ENCODE data around the gene RELCH. TPM values are rescaled to one million over a fixed set of nuclear protein-coding genes. Genes with fewer than 3 reads are reported as not detected.

Gene RELCH
- total and polyA plus RNA-seq, 10 of the 15 experiments (the other 5 are each of a cell fraction or from before 2014, with no cell fraction given), result 3.1 to 23.6 (median 14.5) TPM

- TF ChIP-seq ATF2 (IDR thresholded peaks at IDR 0.05; ENCODE audit: low read length), result no peak
- no peak for TF ChIP-seq PML (IDR thresholded peaks at IDR 0.05; ENCODE audit: low read length)
- no peak for TF ChIP-seq POU2F2 (IDR thresholded peaks at IDR 0.05; ENCODE audit: borderline replicate concordance, low read depth, low read length)
- TF ChIP-seq PRDM15 (CRISPR knock-in tag; IDR thresholded peaks at IDR 0.05), result no peak
These were observed 71.6 kb downstream of the RELCH start (continued) for GRCh38 chr18:62258616-62259015.

GRCh38 chr18:62262061-62262460, 75.0 kb downstream of the RELCH start:
- no TSS peak for BruUV-seq (replicated peaks)
- no peak for TF ChIP-seq GABPA (IDR thresholded peaks at IDR 0.05; ENCODE audit: low read depth)
- no peak for TF ChIP-seq MYB (IDR thresholded peaks at IDR 0.05; ENCODE audit: borderline replicate concordance, low read depth, low read length)
- TF ChIP-seq BHLHE40 (IDR thresholded peaks at IDR 0.05; ENCODE audit: borderline replicate concordance in 1 of 2, low read depth in 2 of 2, low read length in 1 of 2), result no peak
- no peak for TF ChIP-seq CBX5 (IDR thresholded peaks at IDR 0.05; ENCODE audit: low read depth)
- no peak for TF ChIP-seq GATAD2B (conservative IDR thresholded peaks at IDR 0.05; ENCODE audit: low read depth)
- TF ChIP-seq PKNOX1 (IDR thresholded peaks at IDR 0.05), result no peak
- TF ChIP-seq EZH2 (IDR thresholded peaks at IDR 0.05; ENCODE audit: borderline replicate concordance, control insufficient read depth, low read depth, low read length), result no peak
- no peak for TF ChIP-seq CBX3 (IDR thresholded peaks at IDR 0.05; ENCODE audit: borderline replicate concordance, low read depth)
- no peak for TF ChIP-seq NFYB (IDR thresholded peaks at IDR 0.05; ENCODE audit: insufficient read depth, low read depth, low read length)
- TF ChIP-seq POLR2AphosphoS5 (IDR thresholded peaks at IDR 0.05; ENCODE audit: low read length), result no peak
- TF ChIP-seq BCL3 (IDR thresholded peaks at IDR 0.05; ENCODE audit: borderline replicate concordance, insufficient read depth, low read depth, low read length, poor library complexity, severe bottlenecking), result no peak

More at GRCh38 chr18:62262061-62262460, 75.0 kb downstream of the RELCH start:
- POLR2A ChIA-PET, result interaction anchor here (0.6 kb wide), 1 partner anchor 276 kb away, joined by 3 read pairs; no protein-coding TSS in a partner anchor
- no peak overlapping the region for H2AFZ ChIP-seq (ENCODE audit: control insufficient read depth, low read depth, low read length)
- no peak for ATAC-seq
- no peak overlapping the region for H3K27ac ChIP-seq (ENCODE audit: control insufficient read depth, insufficient read depth)
- no peaks in the 10 kb centered on the region for H4K20me1 ChIP-seq (ENCODE audit: control insufficient read depth, insufficient read depth)
- H3K4me2 ChIP-seq (ENCODE audit: control insufficient read depth, insufficient read depth), result no peak overlapping the region
- DNase-seq (ENCODE audit: low read depth, low spot score), result no peak
- CTCF ChIA-PET, result interaction anchor here (0.7 to 5.6 kb wide), 7 partner anchors 12 to 164 kb away, joined by 3 to 39 read pairs (median 4); no protein-coding TSS in a partner anchor
- no peaks in the 10 kb centered on the region for H3K9me3 ChIP-seq (replicated peaks; ENCODE audit: control insufficient read depth, insufficient read depth, low read length)
- no peak for FAIRE-seq
- SMC1A ChIA-PET (ENCODE audit: uncharacterized antibody, unreplicated experiment), result interaction anchor here (1.3 to 2.2 kb wide), 3 partner anchors 10 to 76 kb away, joined by 3 to 9 read pairs (median 5); no protein-coding TSS in a partner anchor
- in situ Hi-C loops (cut with MboI), result no loop called here
- no peaks in the 10 kb centered on the region for H3K4me1 ChIP-seq (ENCODE audit: control insufficient read depth, insufficient read depth, low read length)
- H3K27me3 ChIP-seq (replicated peaks in 1 of 2; ENCODE audit: control insufficient read depth in 2 of 2, insufficient read depth in 2 of 2, low read length in 1 of 2), result no peaks in the 10 kb centered on the region
- WGBS (ENCODE audit: insufficient coverage, insufficient replicate concordance, low lambda C conversion rate, missing lambda C conversion rate), result 92% methylated on average over 2 of the region's 2 CpGs
- intact Hi-C loops (cut with micrococcal nuclease; ENCODE audit: unreplicated experiment), result no loop called here
- no peaks in the 10 kb centered on the region for H3K79me2 ChIP-seq (ENCODE audit: control insufficient read depth, insufficient read depth, low read length)
- RAD21 ChIA-PET (ENCODE audit: unreplicated experiment), result no interaction called here
- H3K9ac ChIP-seq (ENCODE audit: control insufficient read depth, insufficient read depth, low read length), result no peak overlapping the region
- H3K36me3 ChIP-seq (ENCODE audit: control insufficient read depth in 2 of 2, insufficient read depth in 2 of 2, low read length in 1 of 2), result peaks cover 4 to 25% of the 10 kb centered on the region in 2 experiments
- no peak overlapping the region for H3K4me3 ChIP-seq
